Esophagus squamous epithelium (tissue), 4 donors: ENCODE measurements around the gene ACACA.

Source experiments
- POLR2A ChIP-seq, 4 donors: fragments of 450-650 bp; IDR thresholded peaks; one replicate each; pipeline ENCODE4 v1.6.1; 2017; ENCODE audit warnings: antibody characterized with exemption in 4 of 4, mild to moderate bottlenecking in 4 of 4, moderate library complexity in 3 of 4
- TF ChIP-seq, protein P1 (sequence below), 6 experiments: fragments of 450-650 bp in 4 of 6; fragments of 200-600 bp in 2 of 6; sonication (generic) in 2 of 6; IDR thresholded peaks; one replicate each; pipeline ENCODE4 v1.5.1; 2016 to 2019; ENCODE audit warnings: antibody characterized with exemption in 6 of 6, mild to moderate bottlenecking in 4 of 6, moderate library complexity in 4 of 6

DNA sequence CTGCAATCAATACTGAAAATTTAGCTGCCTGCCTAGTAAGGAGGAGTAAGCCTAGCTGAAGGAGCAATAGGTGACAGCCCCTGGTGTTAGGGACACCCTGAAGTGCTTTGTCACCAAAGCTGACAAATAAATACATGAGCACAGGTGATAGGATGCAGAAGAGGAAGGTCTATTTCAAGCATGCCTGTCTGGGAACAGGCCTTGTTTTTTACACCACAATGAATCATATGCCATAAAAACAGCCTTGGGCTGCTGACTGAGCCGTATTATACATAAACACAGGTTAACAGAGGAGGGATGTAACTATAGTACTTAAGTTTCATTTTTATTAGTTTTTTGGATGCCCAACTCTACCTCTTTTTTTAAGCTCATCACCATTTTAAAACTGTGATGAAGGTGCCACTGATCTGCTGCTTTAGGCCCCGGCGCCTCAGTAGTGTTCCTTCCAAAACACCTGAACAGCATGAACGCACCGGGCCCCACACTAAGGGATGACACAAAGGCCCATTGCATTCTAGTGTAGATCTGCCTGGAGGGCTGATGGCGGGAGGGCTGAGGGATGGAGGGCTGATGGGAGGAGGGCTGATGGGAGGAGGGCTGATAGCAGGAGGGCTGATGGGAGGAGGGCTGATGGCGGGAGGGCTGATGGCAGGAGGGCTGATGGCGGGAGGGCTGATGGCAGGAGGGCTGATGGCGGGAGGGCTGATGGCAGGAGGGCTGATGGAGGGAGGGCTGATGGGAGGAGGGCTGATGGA is 307.5 kb downstream of the ACACA start:
- TF ChIP-seq, protein P1, sequence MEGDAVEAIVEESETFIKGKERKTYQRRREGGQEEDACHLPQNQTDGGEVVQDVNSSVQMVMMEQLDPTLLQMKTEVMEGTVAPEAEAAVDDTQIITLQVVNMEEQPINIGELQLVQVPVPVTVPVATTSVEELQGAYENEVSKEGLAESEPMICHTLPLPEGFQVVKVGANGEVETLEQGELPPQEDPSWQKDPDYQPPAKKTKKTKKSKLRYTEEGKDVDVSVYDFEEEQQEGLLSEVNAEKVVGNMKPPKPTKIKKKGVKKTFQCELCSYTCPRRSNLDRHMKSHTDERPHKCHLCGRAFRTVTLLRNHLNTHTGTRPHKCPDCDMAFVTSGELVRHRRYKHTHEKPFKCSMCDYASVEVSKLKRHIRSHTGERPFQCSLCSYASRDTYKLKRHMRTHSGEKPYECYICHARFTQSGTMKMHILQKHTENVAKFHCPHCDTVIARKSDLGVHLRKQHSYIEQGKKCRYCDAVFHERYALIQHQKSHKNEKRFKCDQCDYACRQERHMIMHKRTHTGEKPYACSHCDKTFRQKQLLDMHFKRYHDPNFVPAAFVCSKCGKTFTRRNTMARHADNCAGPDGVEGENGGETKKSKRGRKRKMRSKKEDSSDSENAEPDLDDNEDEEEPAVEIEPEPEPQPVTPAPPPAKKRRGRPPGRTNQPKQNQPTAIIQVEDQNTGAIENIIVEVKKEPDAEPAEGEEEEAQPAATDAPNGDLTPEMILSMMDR (IDR thresholded peaks at IDR 0.05): no peak
- no peak for TF ChIP-seq POLR2A (IDR thresholded peaks at IDR 0.05)
